ENCODE data around the gene CEP250.
"Not testable (repeated sequence)": the region's sequence is repeated elsewhere in the genome, so short reads cannot be mapped to it uniquely, and the experiment has no call there.

CEP250 gene, protein sequence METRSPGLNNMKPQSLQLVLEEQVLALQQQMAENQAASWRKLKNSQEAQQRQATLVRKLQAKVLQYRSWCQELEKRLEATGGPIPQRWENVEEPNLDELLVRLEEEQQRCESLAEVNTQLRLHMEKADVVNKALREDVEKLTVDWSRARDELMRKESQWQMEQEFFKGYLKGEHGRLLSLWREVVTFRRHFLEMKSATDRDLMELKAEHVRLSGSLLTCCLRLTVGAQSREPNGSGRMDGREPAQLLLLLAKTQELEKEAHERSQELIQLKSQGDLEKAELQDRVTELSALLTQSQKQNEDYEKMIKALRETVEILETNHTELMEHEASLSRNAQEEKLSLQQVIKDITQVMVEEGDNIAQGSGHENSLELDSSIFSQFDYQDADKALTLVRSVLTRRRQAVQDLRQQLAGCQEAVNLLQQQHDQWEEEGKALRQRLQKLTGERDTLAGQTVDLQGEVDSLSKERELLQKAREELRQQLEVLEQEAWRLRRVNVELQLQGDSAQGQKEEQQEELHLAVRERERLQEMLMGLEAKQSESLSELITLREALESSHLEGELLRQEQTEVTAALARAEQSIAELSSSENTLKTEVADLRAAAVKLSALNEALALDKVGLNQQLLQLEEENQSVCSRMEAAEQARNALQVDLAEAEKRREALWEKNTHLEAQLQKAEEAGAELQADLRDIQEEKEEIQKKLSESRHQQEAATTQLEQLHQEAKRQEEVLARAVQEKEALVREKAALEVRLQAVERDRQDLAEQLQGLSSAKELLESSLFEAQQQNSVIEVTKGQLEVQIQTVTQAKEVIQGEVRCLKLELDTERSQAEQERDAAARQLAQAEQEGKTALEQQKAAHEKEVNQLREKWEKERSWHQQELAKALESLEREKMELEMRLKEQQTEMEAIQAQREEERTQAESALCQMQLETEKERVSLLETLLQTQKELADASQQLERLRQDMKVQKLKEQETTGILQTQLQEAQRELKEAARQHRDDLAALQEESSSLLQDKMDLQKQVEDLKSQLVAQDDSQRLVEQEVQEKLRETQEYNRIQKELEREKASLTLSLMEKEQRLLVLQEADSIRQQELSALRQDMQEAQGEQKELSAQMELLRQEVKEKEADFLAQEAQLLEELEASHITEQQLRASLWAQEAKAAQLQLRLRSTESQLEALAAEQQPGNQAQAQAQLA (N-terminal part only)

GRCh38 chr20:35454881-35455609, at the start of gene CEP250:
TSS of gene CEP250 (plus strand) at chr20:35455598. CDS start at chr20:35462368, 6,770 bp downstream.
- peak; percentile 92 to 94 for DNase-seq (ENCODE audit: low read depth in 1 of 2, low spot score in 1 of 2)

DNA sequence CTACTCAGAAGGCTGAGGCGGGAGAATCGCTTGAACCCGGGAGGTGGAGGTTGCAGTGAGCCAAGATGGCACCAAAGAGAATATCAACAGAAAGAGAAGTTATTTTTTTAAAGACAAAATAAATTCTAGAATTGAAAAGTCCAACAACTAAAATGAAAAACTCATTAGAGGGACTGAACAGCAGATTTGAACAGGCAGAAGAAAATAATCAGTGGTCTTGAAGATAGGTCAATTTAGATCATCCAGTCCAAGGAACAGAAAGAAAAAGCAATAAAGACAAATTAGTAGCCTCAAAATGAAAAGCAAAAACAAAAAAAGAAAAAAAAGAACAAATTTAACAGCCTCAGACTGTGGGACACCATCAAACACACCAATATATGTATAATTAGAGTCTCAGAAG, 49.6 kb upstream of the CEP250 start:
- DNase-seq (ENCODE audit: low read depth in 1 of 2, low spot score in 1 of 2) = no peak

DNA sequence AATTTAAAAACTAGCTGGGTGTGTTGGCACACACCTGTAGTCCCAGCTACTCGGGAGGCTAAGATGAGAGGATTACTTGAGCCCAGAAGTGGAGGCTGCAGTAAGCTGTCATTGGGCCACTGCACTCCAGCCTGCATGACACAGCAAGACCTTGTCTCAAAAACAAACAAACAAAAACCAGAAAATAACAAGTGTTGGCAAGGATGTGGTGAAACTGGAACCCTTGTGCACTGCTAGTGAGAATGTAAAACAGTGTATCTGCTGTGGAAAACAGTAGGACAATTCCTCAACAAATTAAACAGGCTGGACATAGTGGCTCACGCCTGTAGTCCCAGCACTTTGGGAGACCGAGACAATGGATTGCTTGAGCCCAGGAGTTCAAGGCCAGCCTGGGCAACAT, 47.1 kb upstream of the CEP250 start:
- DNase-seq (ENCODE audit: low read depth in 1 of 2, low spot score in 1 of 2) = no peak

- no peak for DNase-seq (ENCODE audit: low read depth in 1 of 2, low spot score in 1 of 2)
Observed at GRCh38 chr20:35409542-35409941, 45.9 kb upstream of the CEP250 start.

DNA sequence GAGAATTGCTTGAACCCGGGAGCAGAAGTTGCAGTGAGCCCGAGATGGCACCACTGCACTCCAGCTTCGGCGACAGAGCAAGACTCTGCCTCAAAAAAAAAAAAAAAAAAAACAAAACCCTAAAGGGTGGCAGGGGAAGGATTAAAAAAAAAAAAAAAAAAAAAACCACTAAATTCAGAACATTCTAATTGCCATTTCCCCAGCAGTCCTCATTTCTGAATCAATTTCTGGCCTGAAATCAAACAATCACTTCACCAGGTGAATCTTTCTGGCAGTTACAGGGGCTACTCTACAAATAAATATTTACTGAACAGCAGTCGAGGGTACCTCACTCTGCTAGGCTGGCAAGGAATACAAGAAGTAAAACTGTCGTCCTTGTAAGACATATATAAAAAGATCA, 44.8 kb upstream of the CEP250 start:
- no peak for DNase-seq (ENCODE audit: low read depth in 1 of 2, low spot score in 1 of 2)

DNA sequence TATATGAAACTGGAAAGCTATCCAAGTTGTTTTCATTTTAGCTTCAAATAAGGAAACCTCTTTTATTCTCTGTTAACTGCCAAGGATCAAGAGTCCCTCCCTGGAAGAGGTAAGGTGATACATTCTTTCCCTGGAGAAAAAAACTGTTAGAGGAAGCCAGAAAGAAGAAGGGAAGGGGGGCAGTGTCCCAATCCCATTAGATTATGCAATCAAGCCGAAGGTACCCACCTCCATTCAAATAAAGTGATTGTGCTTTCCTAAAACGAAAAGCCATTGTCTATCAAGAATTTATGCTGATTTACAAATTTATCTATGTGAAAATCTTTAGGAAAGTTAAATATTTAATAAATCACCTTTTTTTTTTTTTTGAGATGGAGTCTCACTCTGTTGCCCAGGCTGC, 34.1 kb upstream of the CEP250 start:
- no peak for DNase-seq (ENCODE audit: low read depth in 1 of 2, low spot score in 1 of 2)

DNA sequence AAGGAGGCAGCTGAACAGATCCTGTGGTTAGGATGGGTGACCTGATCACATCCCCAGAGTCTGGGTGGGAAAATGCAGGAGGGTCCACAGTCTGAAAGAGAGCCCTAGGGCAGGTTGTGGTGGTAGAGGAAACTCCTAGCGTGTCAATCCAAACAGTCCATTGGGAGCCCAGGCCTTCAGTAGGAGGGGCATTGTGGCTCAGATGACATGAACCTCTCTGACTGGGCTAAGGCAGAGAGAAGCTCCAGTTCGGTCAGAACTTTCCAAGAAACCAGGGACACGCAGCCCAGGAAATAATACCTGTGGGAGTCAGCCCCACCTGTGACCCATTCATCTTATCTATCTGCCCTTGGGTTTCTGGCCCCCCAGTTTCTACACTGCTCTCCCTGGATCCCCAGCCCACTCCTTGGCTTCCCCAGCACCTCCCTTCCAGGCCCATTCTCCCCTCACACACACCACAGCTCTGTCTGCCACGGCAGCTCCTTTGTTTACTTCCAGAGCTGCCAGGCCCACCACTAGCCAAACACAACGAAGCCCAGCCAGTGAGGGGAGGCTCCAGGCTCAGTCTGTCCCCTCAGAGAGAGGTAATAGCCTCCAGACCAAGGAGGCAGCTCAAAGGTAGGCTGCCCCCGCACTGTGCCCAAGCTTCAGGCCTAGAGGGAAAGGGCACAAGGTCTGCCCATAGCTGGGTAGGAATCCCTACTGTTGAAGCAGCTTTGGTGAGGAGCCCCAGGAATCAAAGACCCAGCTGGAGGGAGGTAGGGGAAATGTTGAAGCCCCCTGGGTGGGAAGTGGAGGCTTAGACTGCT, 23.6 kb upstream of the CEP250 start:
- no peak for DNase-seq (ENCODE audit: low read depth in 1 of 2, low spot score in 1 of 2)

GRCh38 chr20:35432430-35432735, 23.0 kb upstream of the CEP250 start:
- no peak for DNase-seq (ENCODE audit: low read depth in 1 of 2, low spot score in 1 of 2)

GRCh38 chr20:35433337-35433736, 22.1 kb upstream of the CEP250 start:
- DNase-seq (ENCODE audit: low read depth in 1 of 2, low spot score in 1 of 2) = no peak

GRCh38 chr20:35434085-35435005, 21.1 kb upstream of the CEP250 start:
- no peak for DNase-seq (ENCODE audit: low read depth in 1 of 2, low spot score in 1 of 2)

DNA sequence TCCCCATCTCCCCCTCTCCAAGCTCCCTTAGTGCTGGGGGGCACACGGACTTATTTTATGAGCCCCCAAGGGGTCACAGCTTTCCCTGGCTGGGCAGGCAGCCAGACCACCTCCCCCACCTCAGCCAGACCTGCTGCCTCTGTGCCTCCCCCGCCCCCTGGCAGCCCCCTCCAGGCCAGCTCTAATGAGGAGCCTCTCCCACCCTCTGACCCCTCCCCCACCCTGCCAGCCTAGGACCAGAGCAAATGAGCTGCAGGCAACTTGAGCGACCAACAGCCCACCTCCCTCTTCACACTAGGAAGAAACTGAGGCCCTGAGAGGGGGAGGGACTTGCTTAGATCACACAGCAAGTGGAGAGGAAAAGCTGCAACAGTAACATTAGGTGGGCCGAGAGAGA, 19.2 kb upstream of the CEP250 start:
- no peak for DNase-seq (ENCODE audit: low read depth in 1 of 2, low spot score in 1 of 2)

DNA sequence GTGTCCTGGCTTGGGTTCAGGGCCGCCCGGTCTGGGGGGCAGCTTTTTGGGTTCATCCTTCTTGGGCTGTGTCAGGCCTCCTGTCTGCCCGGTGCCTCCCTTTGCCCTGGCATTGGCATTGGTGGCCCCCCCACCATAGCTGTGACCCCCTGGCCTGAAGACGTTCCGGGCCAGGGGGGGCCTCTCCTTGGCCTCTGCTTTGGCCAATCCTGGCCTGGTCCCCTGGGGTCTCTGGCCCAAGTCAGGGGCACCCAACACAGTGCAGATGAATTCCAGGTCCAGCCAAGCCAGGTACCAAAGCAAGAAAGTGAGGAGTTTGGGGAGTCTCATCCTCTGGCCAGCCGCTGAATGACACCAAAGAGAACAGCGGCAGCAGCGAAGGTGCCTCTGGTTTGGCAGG, 17.8 kb upstream of the CEP250 start:
- DNase-seq (ENCODE audit: low read depth in 1 of 2, low spot score in 1 of 2) = no peak

- no peak for DNase-seq (ENCODE audit: low read depth in 1 of 2, low spot score in 1 of 2)
Observed at GRCh38 chr20:35443003-35443402, 12.4 kb upstream of the CEP250 start.

DNA sequence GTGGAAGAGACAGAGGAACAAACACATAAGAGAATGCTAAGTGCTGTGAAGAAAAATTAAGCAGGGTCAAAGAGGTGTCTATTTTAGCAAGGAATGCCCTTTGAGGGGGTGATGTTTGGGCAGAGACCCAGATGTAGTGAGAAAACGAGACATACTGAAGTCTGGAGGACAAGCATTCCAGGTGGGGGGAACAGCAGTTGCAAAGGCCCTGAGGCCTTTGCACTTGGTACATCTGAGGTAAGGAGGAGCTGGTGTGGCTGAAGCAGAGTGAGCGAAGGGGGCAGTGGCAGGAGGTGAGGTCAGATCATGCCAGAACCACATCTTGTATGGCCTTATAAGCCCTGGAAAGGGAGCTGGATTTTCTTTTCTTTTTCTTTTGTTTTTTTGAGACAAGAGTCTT, 11.2 kb upstream of the CEP250 start:
- no peak for DNase-seq (ENCODE audit: low read depth in 1 of 2, low spot score in 1 of 2)

GRCh38 chr20:35446356-35447078, 8.9 kb upstream of the CEP250 start:
- DNase-seq (ENCODE audit: low read depth in 1 of 2, low spot score in 1 of 2) = no peak

GRCh38 chr20:35447082-35447789, 8.2 kb upstream of the CEP250 start:
- DNase-seq (ENCODE audit: low read depth in 1 of 2, low spot score in 1 of 2) = peak; percentile 81 to 90

GRCh38 chr20:35448788-35449373, 6.5 kb upstream of the CEP250 start:
- DNase-seq (ENCODE audit: low read depth in 1 of 2, low spot score in 1 of 2) = no peak

DNA sequence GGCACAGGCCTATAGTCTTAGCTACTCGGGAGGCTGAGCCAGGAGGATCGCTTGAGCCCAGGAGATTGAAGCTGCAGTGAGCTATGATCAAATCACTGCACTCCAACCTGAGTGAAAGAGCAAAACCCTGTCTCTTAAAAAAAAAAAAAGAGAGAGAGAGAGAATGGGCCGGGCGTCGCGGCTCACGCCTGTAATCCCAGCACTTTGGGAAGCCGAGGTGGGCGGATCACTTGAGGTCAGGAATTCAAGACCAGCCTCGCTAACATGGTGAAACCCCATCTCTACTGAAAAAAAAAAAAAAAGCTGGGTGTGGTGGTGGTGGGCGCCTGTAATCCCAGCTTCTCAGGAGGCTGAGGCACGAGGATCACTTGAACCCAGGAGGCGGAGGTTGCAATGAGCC, 5.5 kb upstream of the CEP250 start:
- not testable (repeated sequence) for DNase-seq (ENCODE audit: low read depth in 1 of 2, low spot score in 1 of 2)

Measured in stimulated activated CD4-positive, alpha-beta T cell treated with anti-CD3 and anti-CD28 coated beads, Interleukin-15, amount 100 ng/mL, for 1 hour (primary cell).